ENCODE data around the gene ADGRB3.

ADGRB3 gene

DNA sequence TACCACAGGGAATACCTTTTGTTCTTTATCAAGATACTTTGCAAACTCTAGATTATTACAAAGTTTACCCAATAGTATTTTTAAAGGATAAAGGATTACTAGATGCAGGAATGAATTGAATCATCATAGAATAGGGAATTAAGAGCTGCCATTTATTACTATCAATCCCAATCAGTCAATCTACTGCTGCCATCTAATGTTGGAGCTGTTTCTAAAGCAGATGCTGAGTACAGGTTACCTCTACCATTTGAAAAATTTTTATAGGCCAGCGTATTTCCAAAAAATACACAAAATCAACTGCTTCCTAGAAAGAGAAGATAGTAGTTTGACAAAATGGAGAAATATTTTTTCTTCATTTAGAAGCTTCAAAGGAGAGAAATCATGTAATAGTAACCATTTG is 520.4 kb downstream of the ADGRB3 start:
- no peak for DNase-seq

DNA sequence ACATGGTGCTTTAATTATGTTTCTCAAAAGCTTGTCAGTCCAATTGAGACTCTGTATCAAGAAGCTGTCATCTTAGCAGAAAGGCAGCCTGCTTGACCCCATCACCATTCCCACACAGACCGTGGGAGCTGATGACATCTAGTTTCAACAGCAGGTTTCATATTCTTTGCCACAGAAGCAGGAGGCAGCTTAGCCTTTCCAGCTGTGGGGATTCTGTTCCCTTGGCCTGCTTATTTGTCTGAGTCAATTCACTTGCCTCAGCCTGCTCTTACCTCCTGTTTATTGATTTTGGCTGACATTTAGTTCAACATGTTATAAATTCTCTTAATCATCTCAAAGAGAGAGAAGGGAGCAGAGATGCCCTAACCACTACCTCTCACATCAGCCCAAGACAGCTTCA is 527.7 kb downstream of the ADGRB3 start:
- DNase-seq: no peak

DNA sequence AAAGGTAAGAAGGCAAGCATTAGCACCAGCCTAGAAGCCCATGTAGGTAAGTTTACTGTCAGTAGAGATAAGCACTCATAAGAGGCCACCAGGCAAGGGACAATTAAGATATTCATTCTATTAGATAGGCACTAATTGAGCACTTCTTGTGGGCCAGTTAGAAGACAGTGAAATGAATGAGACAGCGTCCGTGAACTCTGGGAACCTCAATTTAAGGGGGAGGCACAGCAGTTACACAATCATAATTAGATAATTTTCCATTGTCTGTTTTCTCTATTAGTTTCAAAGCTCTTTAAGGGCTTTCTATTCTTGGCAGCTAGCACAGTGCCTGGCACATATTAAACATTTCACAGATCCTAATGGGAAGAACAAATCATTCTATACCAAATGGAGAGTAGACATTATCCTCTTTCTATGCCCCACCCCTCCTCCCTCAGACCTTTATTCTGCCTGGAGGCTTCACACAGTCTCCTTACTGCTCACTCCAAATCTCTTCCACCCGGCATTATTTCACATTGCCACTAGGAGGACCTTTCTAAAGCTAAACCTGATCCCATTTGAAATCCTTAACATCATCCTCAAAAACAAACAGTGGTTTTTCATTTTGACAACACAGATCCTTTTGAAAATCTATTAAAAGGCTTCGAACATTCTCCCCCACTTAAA is 529.6 kb downstream of the ADGRB3 start:
- no peak for DNase-seq

DNA sequence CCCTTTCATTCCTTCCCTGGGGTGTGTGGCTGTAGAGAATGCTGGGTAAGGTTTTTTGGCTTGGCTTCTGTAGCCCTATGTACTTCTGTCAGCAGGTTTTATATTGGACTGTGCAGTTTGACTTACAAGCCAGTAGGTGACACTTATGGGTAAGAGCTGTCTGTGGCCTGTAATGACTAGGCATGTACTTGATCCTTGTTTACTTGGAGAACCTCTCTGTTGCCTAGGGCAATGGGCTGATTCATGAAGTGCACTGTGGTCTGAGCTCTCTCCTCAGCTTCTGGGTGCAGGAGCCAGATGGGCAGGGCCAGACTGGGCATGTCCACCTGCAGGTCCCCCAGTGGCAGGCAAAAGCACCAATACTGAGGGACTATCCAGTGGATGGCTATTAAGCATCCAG is 544.6 kb downstream of the ADGRB3 start:
- no peak for DNase-seq

DNA sequence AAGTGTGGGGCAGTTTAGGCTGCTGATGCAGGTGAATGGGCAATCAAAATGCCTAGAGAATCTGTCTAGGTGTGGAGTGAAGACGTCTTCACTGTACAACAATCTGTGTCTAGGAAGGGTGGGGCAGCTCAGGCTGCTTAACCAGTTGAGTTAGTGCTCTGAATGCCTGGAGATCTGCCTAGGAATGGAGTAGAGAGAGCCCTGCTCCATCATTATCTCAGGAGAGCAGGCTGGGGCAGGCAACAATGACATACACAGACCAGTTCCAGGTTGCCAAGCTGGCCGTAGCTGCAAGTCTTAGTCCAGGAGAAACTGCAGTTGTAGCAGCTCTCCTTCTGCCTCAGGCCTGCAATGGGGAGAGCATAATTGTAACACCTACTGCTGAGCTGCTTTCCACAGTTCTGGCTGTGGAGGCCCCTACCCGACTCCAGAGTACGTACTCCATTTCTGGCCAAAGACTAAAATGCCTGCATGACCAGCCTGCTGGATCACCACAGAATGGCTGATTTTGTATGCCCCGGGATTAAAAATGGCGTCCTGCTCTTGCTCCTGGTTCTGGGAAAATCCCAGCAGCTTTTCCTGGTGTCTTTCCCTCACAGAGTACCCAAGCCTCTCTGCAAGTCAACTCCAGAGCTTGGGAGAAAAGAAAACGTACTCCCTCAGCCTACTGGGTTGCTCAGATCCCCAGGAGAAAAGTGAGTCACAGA is 545.4 kb downstream of the ADGRB3 start:
- no peak for DNase-seq

DNA sequence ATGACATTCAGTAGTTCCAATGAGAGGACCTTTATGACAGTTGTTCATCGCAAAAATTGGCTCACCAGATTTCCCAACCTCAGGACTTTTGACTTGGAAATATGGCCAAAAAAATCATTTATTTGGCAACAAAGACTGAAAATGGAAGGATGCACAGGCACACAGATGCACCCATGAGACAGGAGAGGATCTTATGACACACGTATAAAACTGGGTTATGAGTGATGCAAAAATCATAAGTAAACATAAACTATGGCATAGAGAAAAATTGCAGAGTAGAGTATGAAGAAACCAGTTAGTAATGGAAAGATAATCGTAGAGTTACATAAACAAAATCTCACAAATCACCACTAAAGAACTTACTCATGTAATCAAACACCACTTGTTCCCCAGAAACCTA is 546.9 kb downstream of the ADGRB3 start:
- no peak for DNase-seq

DNA sequence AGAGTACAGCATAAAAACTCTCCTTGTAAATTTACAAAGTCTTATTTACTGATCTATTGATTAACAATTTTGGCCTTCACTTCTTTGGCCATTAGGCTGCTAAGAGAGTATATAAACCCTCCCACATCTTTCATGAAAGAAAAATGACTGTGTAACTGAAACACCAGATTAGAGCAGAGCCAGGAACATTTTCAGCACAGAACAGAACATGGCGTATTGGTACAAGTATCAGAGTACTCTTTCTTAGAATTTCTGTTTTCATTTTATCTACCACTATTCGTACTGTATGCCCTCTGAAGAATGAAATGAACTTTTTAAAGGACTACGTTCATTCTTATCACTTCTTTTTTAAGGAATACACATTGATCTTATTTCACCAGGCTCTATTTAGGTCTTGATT is 550.2 kb downstream of the ADGRB3 start:
- DNase-seq: no peak

DNA sequence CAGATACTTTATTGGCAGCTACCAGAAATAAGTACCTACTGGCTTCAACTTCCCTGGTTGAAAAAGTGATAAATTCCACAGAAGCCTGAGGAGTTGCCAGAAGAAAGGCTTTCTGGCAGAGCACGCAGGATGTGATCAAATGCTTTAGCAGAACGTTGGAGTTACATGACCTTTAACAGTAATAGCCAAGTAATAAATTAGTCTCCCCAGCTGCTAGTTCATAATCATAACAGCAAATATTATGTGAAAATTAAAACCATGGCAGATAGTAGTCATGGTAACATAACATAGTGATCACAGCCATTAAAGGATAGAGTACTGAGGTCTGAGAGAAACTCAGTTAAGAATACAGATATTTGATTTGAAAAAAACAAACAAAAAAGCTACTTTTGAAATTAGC is 567.7 kb downstream of the ADGRB3 start:
- no peak for DNase-seq

DNA sequence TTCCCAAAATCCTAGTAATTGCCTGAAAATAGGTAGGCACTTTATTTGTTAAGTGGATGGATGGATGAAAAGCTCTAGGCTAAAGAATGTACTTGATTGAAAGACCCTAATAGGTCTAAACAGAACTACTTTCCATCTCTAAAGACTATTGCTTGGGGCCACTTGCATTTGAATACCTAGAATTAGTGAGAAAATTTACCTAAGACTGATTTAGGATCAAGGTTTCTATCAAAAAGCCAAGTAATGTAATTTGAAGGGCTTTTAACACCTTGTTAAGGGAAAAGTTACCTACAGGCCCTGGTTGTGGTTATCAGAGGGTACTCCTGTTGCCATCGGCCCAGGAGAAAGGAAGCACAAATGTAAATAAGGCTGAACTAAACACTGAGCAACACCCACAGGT is 581.0 kb downstream of the ADGRB3 start:
- DNase-seq: no peak

DNA sequence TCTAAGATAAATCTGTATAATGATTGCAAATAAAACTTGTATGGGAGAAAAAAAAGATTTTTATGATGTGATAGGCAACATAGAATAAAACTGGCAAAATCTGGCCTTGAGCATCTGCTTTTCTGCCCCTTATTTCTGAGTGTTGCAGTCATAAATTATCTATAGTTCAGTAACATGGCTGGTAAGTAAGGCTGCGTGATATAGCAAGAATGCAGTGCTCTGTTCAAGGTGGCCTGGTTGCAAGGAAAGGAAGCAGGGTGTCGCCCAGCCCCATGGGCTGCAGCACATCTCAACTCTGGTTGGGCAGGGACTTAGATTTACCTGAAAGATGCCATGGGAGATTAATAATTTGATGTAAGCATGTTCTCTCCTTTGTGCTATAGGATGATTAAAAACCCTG is 582.3 kb downstream of the ADGRB3 start:
- DNase-seq: no peak

DNA sequence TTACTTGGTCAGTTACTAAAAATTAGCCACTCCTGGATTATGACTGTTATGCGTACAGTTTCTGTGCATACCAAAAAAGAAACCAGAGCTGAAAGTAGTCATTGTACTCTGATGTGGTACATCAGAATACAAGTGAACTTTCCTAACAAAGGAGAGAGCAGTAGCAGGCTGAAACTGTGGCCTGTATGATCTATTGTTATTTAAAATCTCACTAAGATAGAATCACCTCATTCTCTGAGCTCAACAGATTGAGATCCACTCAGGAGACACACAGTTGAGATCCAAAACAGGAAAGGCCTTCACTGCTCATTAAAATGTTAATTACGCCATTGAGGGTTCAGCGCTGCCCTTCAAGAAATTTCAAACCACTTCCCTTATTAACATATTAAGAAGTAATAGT is 585.3 kb downstream of the ADGRB3 start:
- DNase-seq: no peak

DNA sequence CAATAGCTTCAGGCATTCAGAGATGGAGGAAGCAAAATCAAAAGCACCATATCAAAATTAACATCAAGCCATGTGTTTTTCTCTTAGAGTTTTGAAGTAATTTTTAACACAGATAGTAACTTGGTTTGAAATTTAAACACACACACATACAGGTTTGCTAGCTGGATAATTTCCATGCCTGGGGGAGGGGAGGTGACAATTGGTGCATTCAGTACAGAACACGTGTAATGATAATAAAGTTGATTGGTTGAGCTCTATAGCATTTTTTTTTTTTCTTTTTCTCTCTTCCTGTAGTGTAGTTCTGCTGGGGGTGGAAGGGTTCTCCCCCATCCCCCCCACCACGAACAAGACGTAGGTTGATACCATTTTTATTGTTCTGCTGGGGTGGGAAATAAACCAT is 596.9 kb downstream of the ADGRB3 start:
- DNase-seq: no peak

DNA sequence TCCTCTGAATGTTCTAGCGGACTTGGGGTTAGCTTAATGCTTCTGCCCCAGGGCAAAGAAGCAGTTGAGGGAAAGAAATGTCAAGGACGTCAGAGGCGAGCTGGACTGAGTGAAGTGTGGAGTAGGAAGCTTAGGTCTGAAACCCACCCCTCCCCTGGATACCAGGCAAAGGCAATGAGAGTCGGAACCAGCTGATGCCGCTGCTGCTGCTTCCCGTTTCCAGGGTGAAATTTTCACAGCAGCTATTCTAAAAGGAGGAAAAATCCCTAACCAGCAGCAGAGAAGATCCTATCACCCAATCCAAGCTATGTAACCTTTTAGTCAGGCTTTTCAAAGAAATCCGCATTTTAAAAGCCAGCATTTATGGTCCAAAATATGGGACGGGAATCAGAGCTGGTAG is 597.4 kb downstream of the ADGRB3 start:
- DNase-seq: no peak

DNA sequence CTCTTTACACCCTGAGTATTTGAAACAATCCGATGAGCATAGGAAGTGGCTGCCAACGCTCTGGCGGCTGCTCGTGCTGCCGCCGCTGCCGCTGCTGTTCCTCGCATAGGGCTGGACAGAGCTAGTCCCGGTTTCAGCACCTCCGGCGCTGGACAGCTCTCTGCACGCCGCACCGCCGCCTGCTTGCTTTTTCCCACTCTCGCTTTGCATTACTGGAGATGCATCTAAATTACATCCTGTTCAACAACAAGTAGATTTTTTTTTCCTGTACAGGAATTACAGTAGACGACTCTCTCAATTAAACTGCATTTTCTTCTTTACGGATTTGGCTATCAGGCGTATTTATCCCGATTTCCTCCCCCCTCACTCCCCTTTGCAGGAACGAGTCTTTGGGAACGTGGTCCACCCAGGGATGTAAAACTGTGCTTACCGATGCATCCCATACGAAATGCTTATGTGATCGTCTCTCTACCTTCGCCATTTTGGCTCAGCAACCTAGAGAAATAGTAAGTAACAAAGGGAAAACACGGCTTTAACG is 597.9 kb downstream of the ADGRB3 start:
- peak; percentile 49 for DNase-seq

DNA sequence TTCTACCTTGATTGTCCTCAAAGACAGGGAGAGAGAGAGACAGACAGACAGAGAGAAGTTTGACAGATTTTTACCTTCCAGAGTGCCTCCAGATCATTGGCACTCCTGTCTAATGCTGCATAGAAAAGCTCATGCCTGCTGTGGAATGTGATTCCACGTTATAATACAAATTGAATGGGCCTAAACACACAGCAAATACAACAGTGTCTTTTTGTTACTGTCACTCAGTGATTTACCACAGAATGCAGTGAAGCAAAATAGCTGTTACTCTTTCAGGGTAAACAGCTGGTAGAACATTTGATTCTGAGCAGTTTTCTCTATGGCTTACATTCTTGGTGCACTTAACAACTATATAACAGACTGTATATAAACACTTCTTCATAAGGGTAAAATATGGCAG is 603.0 kb downstream of the ADGRB3 start:
- no peak for DNase-seq

DNA sequence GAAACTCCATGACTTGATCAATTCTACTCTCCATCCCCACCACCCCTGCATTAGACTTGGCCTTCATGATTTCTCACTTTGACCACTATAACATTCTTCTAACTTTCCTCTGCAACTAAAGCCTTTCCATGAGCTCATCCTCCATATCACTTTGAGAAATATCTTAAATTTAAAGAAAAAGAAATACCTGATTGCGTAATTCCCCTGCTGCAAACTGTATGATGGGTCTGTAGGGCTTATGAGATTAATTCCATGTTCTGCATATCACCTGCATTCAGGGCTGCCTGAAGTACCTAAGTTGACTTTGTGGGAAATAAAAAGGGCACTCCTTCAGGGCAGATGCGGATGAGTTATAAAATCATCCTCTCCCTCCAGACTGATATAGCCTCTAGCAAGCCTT is 611.9 kb downstream of the ADGRB3 start:
- DNase-seq: no peak

DNA sequence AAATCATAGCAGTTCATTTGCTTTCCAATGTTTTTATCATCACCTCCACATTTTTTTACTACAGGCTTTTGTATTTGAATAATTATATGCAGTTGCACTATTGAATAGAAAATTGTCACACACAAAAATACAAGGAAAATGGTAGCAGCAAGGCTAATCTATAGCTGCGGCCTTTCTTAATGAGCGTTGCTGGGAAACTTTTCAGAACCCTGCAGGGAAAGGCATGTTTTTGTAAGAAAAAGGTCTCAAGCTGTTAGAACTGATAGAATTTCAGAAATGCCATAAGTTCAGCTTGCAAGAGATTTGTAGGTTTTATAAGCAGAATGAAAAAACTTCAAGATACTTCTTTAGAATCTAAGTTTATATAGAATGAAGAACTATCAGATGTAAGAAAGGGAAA is 625.9 kb downstream of the ADGRB3 start:
- no peak for DNase-seq

DNA sequence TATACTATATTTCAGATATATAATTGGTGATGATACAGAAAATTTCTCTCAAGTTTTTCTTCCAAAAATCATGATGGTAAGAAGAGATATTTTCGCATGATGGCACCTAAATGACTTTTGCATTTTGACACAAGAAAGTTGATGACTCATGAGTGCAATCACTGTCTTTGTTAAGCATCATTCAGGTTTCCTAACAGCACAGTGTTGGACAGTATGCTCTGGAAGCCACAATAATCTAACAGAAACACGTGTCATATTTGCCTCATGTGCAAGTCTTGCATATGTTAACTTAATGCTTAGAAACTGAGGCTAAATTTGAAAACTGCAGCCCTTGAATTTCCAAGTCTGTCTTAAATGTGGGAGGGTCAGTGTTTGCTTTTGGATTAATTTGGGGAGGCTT is 628.2 kb downstream of the ADGRB3 start:
- DNase-seq: no peak

DNA sequence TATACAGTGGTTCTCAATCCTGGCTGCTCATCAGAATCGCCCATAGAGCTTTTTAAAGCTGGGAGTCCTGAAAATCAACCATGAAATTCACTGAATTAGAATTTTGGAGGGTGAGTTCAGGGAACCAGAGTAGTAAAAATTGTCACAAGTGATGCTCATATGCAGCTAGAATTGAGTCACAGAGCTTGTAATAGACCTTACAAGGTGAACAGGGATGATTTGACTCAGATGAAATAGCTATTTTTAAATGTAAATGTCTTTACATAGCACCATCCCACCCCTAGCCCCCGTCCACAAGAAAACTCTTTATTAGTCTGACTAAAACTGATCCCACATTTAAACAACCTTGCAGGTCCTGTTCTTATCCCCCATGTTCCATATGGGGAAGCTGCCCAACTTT is 630.0 kb downstream of the ADGRB3 start:
- no peak for DNase-seq

DNA sequence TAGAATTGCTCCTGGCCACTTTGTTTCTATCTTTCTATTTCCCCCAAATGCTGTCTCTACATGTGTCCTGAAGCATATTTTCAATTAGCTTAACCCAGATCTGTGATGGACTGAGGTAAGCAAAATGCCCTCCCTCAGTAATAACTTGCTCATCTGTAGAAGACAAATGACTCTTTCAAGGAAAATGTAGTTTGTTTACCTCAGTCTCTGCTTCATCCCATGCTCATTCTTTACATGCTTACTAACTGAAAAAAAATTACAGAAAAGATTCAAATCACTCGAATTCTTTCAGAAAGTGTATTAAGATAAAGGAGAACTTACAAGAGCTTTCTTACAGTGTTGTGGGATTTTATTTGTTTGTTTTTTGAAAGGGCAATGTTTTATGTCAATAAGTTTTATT is 630.6 kb downstream of the ADGRB3 start:
- no peak for DNase-seq

DNA sequence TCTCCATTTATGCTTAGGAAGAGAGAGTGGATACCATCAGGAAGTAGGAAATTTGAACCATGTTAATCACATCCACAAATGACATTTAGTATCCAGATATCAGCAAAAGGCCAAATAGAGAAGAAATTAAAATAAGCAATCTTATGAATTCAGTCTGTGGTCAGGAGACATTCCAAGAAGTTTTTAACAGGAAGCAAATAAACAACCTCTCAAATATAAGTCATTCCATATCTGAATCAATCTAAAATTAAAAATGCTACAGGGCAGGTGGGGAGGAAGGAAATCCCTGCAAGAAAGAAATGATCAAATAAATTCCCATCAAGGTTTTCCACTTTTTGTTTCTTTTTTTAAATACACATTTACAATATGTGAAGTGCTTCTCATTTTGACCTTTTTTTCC is 641.1 kb downstream of the ADGRB3 start:
- no peak for DNase-seq

DNA sequence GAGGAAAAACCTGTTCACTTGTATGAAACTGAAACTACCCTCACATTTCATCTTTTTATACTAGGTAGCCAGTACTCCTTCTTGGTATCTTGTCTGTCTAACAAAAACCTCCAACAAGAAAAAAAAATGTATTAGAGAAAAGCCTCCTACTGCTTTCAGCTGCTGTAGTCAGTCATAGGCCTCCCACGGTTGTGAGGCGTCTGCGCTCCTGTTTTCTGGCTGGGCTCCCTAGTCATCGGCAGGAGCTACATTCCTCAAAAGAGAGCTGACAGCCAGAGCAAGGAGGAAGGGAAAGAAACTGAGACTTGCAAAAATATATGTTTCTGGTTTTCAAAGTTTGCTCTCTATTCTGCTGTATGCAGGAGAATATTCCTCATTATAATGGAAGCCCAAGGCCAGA is 644.7 kb downstream of the ADGRB3 start:
- DNase-seq: no peak

DNA sequence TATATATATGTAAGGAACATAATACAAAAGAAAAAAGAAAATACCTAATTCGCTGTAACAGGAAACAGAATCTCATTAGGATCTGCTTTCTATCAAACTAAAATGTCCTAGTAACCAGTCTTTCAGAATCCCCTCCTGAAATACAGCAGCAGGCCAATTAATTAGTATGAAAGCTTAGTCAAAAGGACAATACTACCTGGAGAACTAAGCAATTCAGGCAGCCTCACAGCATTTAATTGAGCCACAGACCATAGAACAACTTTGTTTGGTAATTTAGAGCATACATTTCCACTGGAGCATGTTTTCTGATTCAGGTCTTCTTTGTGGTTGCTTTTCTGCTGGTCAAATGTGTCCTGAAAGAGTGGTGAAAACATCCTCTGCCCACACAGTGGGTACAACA is 645.8 kb downstream of the ADGRB3 start:
- DNase-seq: no peak

DNA sequence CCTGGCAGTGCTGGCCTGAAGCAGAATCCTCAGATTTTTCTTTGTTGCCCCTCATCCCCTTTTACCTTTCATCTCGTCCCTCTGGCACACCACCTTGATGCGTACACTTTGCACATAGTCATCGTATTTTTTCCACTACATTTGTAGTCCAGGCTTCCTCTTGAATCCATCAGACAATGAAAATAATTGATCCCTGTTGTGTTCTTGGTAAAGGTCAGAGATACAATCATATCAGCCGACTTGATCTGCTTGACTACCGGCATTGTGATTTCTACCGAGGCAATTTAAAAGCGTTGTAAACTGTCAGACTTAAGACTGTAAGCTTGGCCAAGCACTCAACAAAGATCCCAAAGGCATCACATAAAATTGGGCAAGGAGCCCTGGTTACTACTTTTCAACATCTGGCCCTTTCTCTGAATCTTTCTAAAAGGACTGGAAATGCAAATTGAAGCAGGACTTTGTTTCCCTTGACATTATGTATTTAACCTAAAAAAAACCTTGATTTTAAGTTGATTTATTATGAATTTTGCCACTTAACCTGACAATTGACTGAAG is 649.2 kb downstream of the ADGRB3 start:
- DNase-seq: no peak

DNA sequence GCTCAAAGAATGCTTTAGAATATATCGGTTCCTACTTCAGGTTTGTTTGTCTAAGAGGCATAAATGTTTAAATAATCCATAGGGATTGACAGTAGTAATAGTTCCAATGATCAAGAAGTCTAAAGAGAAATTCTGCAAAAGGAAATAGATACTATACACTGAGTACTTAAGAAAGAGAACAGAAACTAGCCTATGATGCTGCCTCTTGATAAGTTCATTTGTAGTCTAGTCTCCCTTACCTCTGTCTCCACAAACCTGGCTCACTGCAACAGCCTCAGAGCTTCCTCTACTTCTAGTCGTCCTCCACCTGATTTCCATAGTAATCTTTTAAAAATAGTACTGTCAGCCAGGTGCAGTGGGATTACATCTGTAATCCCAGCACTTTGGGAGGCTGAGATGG is 650.0 kb downstream of the ADGRB3 start:
- DNase-seq: no peak
